ENCODE data around the gene PPM1F.

DNA sequence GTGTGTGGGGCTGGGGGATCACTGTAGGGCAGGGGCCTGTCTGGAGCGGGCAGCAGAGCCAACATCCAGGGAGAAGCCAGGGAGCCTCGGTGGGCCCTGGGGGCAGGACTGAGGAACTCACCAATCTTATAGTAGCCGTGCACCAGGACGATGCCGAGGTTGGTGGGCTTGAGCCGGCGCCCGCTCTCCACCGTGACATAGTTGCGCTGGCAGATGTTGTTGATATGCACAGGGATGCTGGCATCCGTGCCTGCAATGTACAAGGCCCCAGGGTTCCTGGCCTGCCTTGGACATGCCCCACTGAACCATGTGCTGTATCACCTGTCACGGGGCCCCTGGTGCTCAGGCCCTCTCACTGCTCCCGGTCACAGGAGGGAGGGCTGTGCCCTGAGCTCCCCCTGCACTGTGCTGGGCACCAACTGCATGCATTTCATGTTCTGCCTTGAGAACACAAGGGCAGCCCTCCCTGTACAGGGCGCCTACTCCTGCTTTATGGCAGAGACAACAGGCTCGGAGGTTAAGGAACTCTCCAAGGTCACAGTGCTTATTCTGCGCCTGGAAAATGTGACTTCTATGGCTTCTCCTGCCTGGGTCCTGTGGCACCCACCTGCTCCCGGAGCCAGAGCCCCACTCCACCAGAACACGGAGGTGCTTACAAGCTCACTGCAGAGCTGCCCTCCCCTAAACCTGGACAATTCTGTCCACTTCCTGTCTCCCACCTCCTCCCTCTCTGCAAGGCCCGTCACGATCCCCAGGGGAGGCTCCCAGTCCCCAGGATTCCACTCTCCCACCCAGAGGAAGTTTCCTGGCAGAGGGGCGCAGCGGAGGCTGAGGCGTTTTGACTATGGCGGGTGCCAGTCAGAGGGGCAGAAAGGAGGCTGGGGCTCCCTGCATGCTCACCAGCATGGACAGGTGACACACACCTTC lies 7.8 kb upstream of the PPM1F start:
- TF ChIP-seq, protein P1, sequence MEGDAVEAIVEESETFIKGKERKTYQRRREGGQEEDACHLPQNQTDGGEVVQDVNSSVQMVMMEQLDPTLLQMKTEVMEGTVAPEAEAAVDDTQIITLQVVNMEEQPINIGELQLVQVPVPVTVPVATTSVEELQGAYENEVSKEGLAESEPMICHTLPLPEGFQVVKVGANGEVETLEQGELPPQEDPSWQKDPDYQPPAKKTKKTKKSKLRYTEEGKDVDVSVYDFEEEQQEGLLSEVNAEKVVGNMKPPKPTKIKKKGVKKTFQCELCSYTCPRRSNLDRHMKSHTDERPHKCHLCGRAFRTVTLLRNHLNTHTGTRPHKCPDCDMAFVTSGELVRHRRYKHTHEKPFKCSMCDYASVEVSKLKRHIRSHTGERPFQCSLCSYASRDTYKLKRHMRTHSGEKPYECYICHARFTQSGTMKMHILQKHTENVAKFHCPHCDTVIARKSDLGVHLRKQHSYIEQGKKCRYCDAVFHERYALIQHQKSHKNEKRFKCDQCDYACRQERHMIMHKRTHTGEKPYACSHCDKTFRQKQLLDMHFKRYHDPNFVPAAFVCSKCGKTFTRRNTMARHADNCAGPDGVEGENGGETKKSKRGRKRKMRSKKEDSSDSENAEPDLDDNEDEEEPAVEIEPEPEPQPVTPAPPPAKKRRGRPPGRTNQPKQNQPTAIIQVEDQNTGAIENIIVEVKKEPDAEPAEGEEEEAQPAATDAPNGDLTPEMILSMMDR (IDR thresholded peaks at IDR 0.05): no peak
- no peak for TF ChIP-seq POLR2A (IDR thresholded peaks at IDR 0.05)
